Measurements from ENCODE around the gene TRPM3. TPM values are rescaled to one million over a fixed set of nuclear protein-coding genes. Genes with fewer than 3 reads are reported as not detected.

The TRPM3 gene
- total RNA-seq, 1 experiment from 2014 or later: 0.26 TPM

GRCh38 chr9:70593241-70593640 lies 528.2 kb downstream of the TRPM3 start:
- ChIA-PET POLR2A (ENCODE audit: unreplicated experiment) (interaction anchor here (0.5 kb wide), 1 partner anchor 20 kb away, joined by 4 read pairs; no protein-coding TSS in a partner anchor), CTCF (no interaction called here)
- Histone ChIP-seq H3K27ac (no peak overlapping the region), H3K4me2 (no peak overlapping the region), H3K4me3 (no peak overlapping the region), H4K20me1 (ENCODE audit: insufficient read depth) (no peaks in the 10 kb centered on the region), H3K9me2 (ENCODE audit: insufficient read depth) (no peaks in the 10 kb centered on the region), H2AFZ (no peak overlapping the region), H3F3A (ENCODE audit: insufficient read depth, low read depth) (no peaks in the 10 kb centered on the region), H3K9me3 (ENCODE audit: insufficient read depth, low read depth) (no peaks in the 10 kb centered on the region), H3K36me3 (ENCODE audit: low read depth) (no peaks in the 10 kb centered on the region), H3K79me2 (ENCODE audit: low read depth) (no peaks in the 10 kb centered on the region), H3K27me3 (ENCODE audit: insufficient read depth, low read depth) (no peaks in the 10 kb centered on the region), H3K4me1 (replicated peaks; ENCODE audit: insufficient read depth) (no peaks in the 10 kb centered on the region)
- DNase-seq: no peak
- intact Hi-C loops (cut with micrococcal nuclease; ENCODE audit: unreplicated experiment): no loop called here
- TF ChIP-seq CTCF (conservative IDR thresholded peaks at IDR 0.05): no peak
- TF ChIP-seq EZH2 (IDR thresholded peaks at IDR 0.05; ENCODE audit: low read depth): no peak
- BruUV-seq (replicated peaks): no TSS peak

- no peak for TF ChIP-seq CTCF (conservative IDR thresholded peaks at IDR 0.05)
- TF ChIP-seq EZH2 (IDR thresholded peaks at IDR 0.05; ENCODE audit: low read depth): no peak
- ChIA-PET POLR2A (ENCODE audit: unreplicated experiment) (no interaction called here), CTCF (interaction anchor here (0.5 kb wide), 1 partner anchor 12 kb away, joined by 9 read pairs; no protein-coding TSS in a partner anchor)
- Histone ChIP-seq H3K9me2 (ENCODE audit: insufficient read depth) (no peaks in the 10 kb centered on the region), H3F3A (ENCODE audit: insufficient read depth, low read depth) (no peaks in the 10 kb centered on the region), H4K20me1 (ENCODE audit: insufficient read depth) (no peaks in the 10 kb centered on the region), H3K27ac (no peak overlapping the region), H3K9me3 (ENCODE audit: insufficient read depth, low read depth) (no peaks in the 10 kb centered on the region), H3K4me2 (no peak overlapping the region), H2AFZ (no peak overlapping the region), H3K36me3 (ENCODE audit: low read depth) (no peaks in the 10 kb centered on the region), H3K27me3 (ENCODE audit: insufficient read depth, low read depth) (no peaks in the 10 kb centered on the region), H3K79me2 (ENCODE audit: low read depth) (no peaks in the 10 kb centered on the region), H3K4me1 (replicated peaks; ENCODE audit: insufficient read depth) (no peaks in the 10 kb centered on the region), H3K4me3 (no peak overlapping the region)
- DNase-seq: no peak
- intact Hi-C loops (cut with micrococcal nuclease; ENCODE audit: unreplicated experiment): no loop called here
- BruUV-seq (replicated peaks): no TSS peak
Observed at GRCh38 chr9:70590315-70590677, 531.1 kb downstream of the TRPM3 start.

- CTCF ChIA-PET: interaction anchor here (0.5 kb wide), 1 partner anchor 12 kb away, joined by 9 read pairs; no protein-coding TSS in a partner anchor
- H3F3A ChIP-seq (ENCODE audit: insufficient read depth, low read depth): no peaks in the 10 kb centered on the region
- no peak overlapping the region for H2AFZ ChIP-seq
- no peak overlapping the region for H3K27ac ChIP-seq
- no TSS peak for BruUV-seq (replicated peaks)
- H4K20me1 ChIP-seq (ENCODE audit: insufficient read depth): no peaks in the 10 kb centered on the region
- POLR2A ChIA-PET (ENCODE audit: unreplicated experiment): no interaction called here
- no peaks in the 10 kb centered on the region for H3K79me2 ChIP-seq (ENCODE audit: low read depth)
- intact Hi-C loops (cut with micrococcal nuclease; ENCODE audit: unreplicated experiment): no loop called here
- H3K4me1 ChIP-seq (replicated peaks; ENCODE audit: insufficient read depth): no peaks in the 10 kb centered on the region
- no peaks in the 10 kb centered on the region for H3K27me3 ChIP-seq (ENCODE audit: insufficient read depth, low read depth)
- no peak overlapping the region for H3K4me2 ChIP-seq
- no peaks in the 10 kb centered on the region for H3K36me3 ChIP-seq (ENCODE audit: low read depth)
- no peaks in the 10 kb centered on the region for H3K9me3 ChIP-seq (ENCODE audit: insufficient read depth, low read depth)
- DNase-seq: no peak
- H3K9me2 ChIP-seq (ENCODE audit: insufficient read depth): no peaks in the 10 kb centered on the region
- TF ChIP-seq EZH2 (IDR thresholded peaks at IDR 0.05; ENCODE audit: low read depth): no peak
- TF ChIP-seq CTCF (conservative IDR thresholded peaks at IDR 0.05): no peak
- H3K4me3 ChIP-seq: no peak overlapping the region
Observed at GRCh38 chr9:70589571-70590314, 531.7 kb downstream of the TRPM3 start.
